Measurements from ENCODE around the gene NTRK3.

Gene NTRK3

GRCh38 chr15:88124199-88124598 lies 132.3 kb downstream of the NTRK3 start:
- DNase-seq (ENCODE audit: low read depth, low spot score), result no peak

- no peak for DNase-seq (ENCODE audit: low read depth, low spot score)
Observed at GRCh38 chr15:88121968-88122530, 134.5 kb downstream of the NTRK3 start.

GRCh38 chr15:88120026-88120425 lies 136.5 kb downstream of the NTRK3 start:
- DNase-seq (ENCODE audit: low read depth, low spot score), result no peak

- no peak for DNase-seq (ENCODE audit: low read depth, low spot score)
Observed at GRCh38 chr15:88118741-88119140, 137.8 kb downstream of the NTRK3 start.

GRCh38 chr15:88118035-88118434 lies 138.5 kb downstream of the NTRK3 start:
- no peak for DNase-seq (ENCODE audit: low read depth, low spot score)

- no peak for DNase-seq (ENCODE audit: low read depth, low spot score)
Observed at GRCh38 chr15:88115486-88116152, 140.9 kb downstream of the NTRK3 start.

GRCh38 chr15:88113613-88114308 lies 142.8 kb downstream of the NTRK3 start:
- DNase-seq (ENCODE audit: low read depth, low spot score), result no peak

- no peak for DNase-seq (ENCODE audit: low read depth, low spot score)
Observed at GRCh38 chr15:88108991-88109390, 147.5 kb downstream of the NTRK3 start.

GRCh38 chr15:88108477-88108876 lies 148.1 kb downstream of the NTRK3 start:
- no peak for DNase-seq (ENCODE audit: low read depth, low spot score)

GRCh38 chr15:88106074-88106473 lies 150.5 kb downstream of the NTRK3 start:
- DNase-seq (ENCODE audit: low read depth, low spot score), result no peak

- no peak for DNase-seq (ENCODE audit: low read depth, low spot score)
Observed at GRCh38 chr15:88104357-88104756, 152.2 kb downstream of the NTRK3 start.

GRCh38 chr15:88100181-88100580 lies 156.4 kb downstream of the NTRK3 start:
- DNase-seq (ENCODE audit: low read depth, low spot score), result no peak

GRCh38 chr15:88098361-88098760 lies 158.2 kb downstream of the NTRK3 start:
- DNase-seq (ENCODE audit: low read depth, low spot score), result no peak

GRCh38 chr15:88091444-88092016 lies 165.0 kb downstream of the NTRK3 start:
- DNase-seq (ENCODE audit: low read depth, low spot score), result no peak

- no peak for DNase-seq (ENCODE audit: low read depth, low spot score)
Observed at GRCh38 chr15:88090481-88091011, 166.0 kb downstream of the NTRK3 start.

- no peak for DNase-seq (ENCODE audit: low read depth, low spot score)
Observed at GRCh38 chr15:88089731-88090130, 166.8 kb downstream of the NTRK3 start.

GRCh38 chr15:88089024-88089620 lies 167.4 kb downstream of the NTRK3 start:
- no peak for DNase-seq (ENCODE audit: low read depth, low spot score)

GRCh38 chr15:88083811-88084760 lies 172.5 kb downstream of the NTRK3 start:
- no peak for DNase-seq (ENCODE audit: low read depth, low spot score)

GRCh38 chr15:88080616-88081015 lies 175.9 kb downstream of the NTRK3 start:
- DNase-seq (ENCODE audit: low read depth, low spot score), result no peak

GRCh38 chr15:88077296-88078020 lies 179.1 kb downstream of the NTRK3 start:
- DNase-seq (ENCODE audit: low read depth, low spot score), result no peak

Measured in iPS DF 19.7 (cell line).